ENCODE measurements around the gene VTCN1.

DNA sequence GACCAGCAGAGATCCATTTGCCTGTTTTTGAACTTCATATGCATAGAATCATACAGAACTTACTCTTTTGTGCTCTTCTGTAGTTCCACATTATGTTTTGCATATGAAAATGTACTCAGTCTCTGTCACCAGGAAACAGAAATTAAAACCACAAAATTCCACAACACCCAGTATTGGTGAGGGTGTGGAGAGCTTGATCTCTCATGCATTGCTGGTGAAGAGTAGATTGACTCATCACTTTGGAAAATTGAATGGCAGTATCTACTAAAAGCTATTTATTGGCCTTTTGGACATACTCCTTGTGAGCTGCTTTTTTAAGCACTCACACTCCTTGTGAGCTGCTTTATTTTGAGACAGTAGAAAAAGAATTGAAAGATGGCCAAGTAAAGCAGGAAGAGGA, 43.3 kb downstream of the VTCN1 start:
- TF ChIP-seq EP300 (conservative IDR thresholded peaks at IDR 0.05; ENCODE audit: poor library complexity, severe bottlenecking) (no peak), SMC3 (conservative IDR thresholded peaks at IDR 0.05; ENCODE audit: poor library complexity) (no peak), MXI1 (conservative IDR thresholded peaks at IDR 0.05; ENCODE audit: poor library complexity, severe bottlenecking) (no peak), EZH2 (IDR thresholded peaks at IDR 0.05; ENCODE audit: borderline replicate concordance, insufficient read depth, low read length, poor library complexity, severe bottlenecking) (no peak), POLR2AphosphoS5 (IDR thresholded peaks at IDR 0.05) (no peak), TAF1 (IDR thresholded peaks at IDR 0.05; ENCODE audit: low read depth) (no peak), RAD21 (conservative IDR thresholded peaks at IDR 0.05) (no peak)
- TF ChIP-seq, protein P1, sequence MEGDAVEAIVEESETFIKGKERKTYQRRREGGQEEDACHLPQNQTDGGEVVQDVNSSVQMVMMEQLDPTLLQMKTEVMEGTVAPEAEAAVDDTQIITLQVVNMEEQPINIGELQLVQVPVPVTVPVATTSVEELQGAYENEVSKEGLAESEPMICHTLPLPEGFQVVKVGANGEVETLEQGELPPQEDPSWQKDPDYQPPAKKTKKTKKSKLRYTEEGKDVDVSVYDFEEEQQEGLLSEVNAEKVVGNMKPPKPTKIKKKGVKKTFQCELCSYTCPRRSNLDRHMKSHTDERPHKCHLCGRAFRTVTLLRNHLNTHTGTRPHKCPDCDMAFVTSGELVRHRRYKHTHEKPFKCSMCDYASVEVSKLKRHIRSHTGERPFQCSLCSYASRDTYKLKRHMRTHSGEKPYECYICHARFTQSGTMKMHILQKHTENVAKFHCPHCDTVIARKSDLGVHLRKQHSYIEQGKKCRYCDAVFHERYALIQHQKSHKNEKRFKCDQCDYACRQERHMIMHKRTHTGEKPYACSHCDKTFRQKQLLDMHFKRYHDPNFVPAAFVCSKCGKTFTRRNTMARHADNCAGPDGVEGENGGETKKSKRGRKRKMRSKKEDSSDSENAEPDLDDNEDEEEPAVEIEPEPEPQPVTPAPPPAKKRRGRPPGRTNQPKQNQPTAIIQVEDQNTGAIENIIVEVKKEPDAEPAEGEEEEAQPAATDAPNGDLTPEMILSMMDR (IDR thresholded peaks at IDR 0.05; ENCODE audit: poor library complexity, severe bottlenecking), result no peak
- TF ChIP-seq, protein P2, sequence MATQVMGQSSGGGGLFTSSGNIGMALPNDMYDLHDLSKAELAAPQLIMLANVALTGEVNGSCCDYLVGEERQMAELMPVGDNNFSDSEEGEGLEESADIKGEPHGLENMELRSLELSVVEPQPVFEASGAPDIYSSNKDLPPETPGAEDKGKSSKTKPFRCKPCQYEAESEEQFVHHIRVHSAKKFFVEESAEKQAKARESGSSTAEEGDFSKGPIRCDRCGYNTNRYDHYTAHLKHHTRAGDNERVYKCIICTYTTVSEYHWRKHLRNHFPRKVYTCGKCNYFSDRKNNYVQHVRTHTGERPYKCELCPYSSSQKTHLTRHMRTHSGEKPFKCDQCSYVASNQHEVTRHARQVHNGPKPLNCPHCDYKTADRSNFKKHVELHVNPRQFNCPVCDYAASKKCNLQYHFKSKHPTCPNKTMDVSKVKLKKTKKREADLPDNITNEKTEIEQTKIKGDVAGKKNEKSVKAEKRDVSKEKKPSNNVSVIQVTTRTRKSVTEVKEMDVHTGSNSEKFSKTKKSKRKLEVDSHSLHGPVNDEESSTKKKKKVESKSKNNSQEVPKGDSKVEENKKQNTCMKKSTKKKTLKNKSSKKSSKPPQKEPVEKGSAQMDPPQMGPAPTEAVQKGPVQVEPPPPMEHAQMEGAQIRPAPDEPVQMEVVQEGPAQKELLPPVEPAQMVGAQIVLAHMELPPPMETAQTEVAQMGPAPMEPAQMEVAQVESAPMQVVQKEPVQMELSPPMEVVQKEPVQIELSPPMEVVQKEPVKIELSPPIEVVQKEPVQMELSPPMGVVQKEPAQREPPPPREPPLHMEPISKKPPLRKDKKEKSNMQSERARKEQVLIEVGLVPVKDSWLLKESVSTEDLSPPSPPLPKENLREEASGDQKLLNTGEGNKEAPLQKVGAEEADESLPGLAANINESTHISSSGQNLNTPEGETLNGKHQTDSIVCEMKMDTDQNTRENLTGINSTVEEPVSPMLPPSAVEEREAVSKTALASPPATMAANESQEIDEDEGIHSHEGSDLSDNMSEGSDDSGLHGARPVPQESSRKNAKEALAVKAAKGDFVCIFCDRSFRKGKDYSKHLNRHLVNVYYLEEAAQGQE (IDR thresholded peaks at IDR 0.05; ENCODE audit: borderline replicate concordance), result no peak

Measured in neural cell (in vitro differentiated cells).